A549 (cell line): ENCODE results near the gene PRSS8.

Experiments
- CTCF ChIP-seq: fragments of >200 bp; sonication (Bioruptor Twin); formaldehyde crosslinking; IDR thresholded peaks from 3 replicates; pipeline ENCODE4 v1.5.1; 2016
- JUN ChIP-seq, 2 experiments: fragments of >200 bp; sonication (Bioruptor Twin); formaldehyde crosslinking; IDR thresholded peaks; 2 replicates in 1 of 2; 3 replicates in 1 of 2; pipeline ENCODE4 v1.6.1; 2016 to 2017
- RAD21 ChIP-seq, 2 experiments: fragments of >200 bp in 1 of 2; sonication (Bioruptor Twin) in 1 of 2; formaldehyde crosslinking in 1 of 2; IDR thresholded peaks in 1 of 2; conservative IDR thresholded peaks in 1 of 2; 2 replicates in 1 of 2; 3 replicates in 1 of 2; pipeline ENCODE4 v1.6.1; 2012 to 2018; ENCODE audit warnings: inconsistent platforms in 1 of 2
- TF ChIP-seq, protein P1 (sequence below): fragments of 250-450 bp; sonication (Bioruptor Pico); IDR thresholded peaks from 2 replicates; pipeline ENCODE4 v1.5.0; 2021; ENCODE audit warnings: mild to moderate bottlenecking, moderate library complexity, borderline replicate concordance

- TF ChIP-seq, protein P1, sequence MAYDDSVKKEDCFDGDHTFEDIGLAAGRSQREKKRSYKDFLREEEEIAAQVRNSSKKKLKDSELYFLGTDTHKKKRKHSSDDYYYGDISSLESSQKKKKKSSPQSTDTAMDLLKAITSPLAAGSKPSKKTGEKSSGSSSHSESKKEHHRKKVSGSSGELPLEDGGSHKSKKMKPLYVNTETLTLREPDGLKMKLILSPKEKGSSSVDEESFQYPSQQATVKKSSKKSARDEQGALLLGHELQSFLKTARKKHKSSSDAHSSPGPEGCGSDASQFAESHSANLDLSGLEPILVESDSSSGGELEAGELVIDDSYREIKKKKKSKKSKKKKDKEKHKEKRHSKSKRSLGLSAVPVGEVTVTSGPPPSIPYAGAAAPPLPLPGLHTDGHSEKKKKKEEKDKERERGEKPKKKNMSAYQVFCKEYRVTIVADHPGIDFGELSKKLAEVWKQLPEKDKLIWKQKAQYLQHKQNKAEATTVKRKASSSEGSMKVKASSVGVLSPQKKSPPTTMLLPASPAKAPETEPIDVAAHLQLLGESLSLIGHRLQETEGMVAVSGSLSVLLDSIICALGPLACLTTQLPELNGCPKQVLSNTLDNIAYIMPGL (CRISPR knock-in tag): no peak
- no peak for TF ChIP-seq JUN (IDR thresholded peaks at IDR 0.05)
- no peak for TF ChIP-seq RAD21 (conservative IDR thresholded peaks at IDR 0.05 in 1 of 2, IDR thresholded peaks at IDR 0.05 in 1 of 2)
- no peak for TF ChIP-seq CTCF
Measured at GRCh38 chr16:31129568-31130335, 5.8 kb downstream of the PRSS8 start.
